ENCODE results near the gene ARCN1. TPM values are rescaled to one million over a fixed set of nuclear protein-coding genes. Genes with fewer than 3 reads are reported as not detected.

Gene ARCN1
- total RNA-seq: 100 to 1,000 TPM in 3 of 5 experiments, 10 to 100 TPM in 2; 71.2 to 134 (median 115) TPM
- polyA plus RNA-seq: 100 to 1,000 TPM; 139 to 170 TPM
- total RNA-seq: 128 reads per million, percentile 88 among the genes with 10 or more reads in this experiment

DNA sequence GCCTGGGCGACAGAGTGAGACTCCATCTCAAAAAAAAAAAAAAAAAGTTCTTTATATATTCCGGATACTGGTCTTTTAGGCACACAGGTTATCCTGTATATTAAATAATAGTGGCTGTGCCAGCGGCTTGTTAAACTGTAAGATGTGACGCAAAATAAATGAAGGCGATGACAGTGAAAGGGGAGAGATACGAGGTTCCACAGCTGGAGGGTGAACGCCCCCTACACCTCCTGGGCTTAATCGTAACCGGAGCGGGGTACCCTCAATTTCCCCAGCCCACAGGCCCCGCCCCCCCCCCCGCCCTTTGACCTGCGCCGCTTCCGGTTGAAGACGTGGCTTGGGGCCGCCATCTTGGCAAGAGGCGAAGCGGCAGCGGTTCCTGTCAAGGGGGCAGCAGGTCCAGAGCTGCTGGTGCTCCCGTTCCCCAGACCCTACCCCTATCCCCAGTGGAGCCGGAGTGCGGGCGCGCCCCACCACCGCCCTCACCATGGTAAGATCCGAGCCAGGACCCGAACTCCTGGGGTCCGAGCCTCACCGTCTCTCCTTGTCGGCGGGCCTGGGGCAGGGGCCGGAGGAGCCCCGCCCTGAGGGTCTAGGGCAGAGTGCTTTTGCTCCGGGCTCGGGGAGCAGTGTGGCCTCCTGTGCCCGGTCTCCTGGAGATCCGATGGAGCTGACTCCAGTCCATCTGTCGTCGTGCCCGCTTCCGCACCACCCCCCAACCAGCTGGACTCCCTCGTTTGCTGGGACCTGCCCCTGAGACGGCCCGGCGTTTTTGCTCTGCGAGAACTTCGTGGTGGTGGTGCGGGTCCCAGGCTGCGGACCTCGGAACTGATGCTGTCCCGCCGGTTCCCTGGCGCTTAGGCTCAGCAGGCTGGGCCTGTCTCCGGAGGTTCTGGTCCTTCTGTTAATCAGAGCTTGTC lies at the start of gene ARCN1:
Gene ARCN1, plus strand, starts transcription at position 349 of the 920 bp plus-strand sequence. Its CDS starts 139 bp downstream, at position 488.
- Histone ChIP-seq H3K27ac (ENCODE audit: low read depth, low read length) (peak within 1 kb of the TSS; percentile 100), H3K27me3 (ENCODE audit: control insufficient read depth in 2 of 2, insufficient read depth in 2 of 2, low read length in 2 of 2) (no peaks in the 10 kb centered on the region), H3K4me1 (ENCODE audit: control insufficient read depth in 2 of 2, insufficient read depth in 2 of 2, low read length in 2 of 2) (peaks cover 26 to 36% of the 10 kb centered on the region in 2 donors), H3K36me3 (ENCODE audit: control insufficient read depth in 2 of 3, insufficient read depth in 3 of 3, low read length in 3 of 3) (peaks cover 0 to 10% (median 0%) of the 10 kb centered on the region in 3 experiments), H3K9me3 (ENCODE audit: control insufficient read depth in 2 of 3, low read length in 3 of 3) (no peaks in the 10 kb centered on the region), H3K4me3 (ENCODE audit: low read length) (peak within 1 kb of the TSS; percentile 98)
- H3K27ac Mint-ChIP-seq: peak within 1 kb of the TSS; percentile 92 to 98 (median 98)
- H3K36me3 Mint-ChIP-seq: peaks cover 0 to 9% (median 2%) of the 10 kb centered on the region in 5 donors
- H3K4me3 Mint-ChIP-seq: peak within 1 kb of the TSS; percentile 83 to 99 (median 96)
- no peaks in the 10 kb centered on the region for H3K27me3 Mint-ChIP-seq
- DNase-seq (peak; percentile 58 to 82 (median 79)), ATAC-seq (peak; percentile 94)
- H3K9me3 Mint-ChIP-seq: peaks cover 0 to 2% (median 0%) of the 10 kb centered on the region in 11 donors
- intact Hi-C loops (cut with micrococcal nuclease): loop anchor here (1.0 to 5.0 kb wide), 12 partner anchors 36 to 585 kb away; partner anchors contain the start of genes ATP5MG (in 2 of the 2), CENATAC (in 2 of the 2), BCL9L (in 1 of the 2) and CD3D (in 1 of the 2)
- peaks cover 35 to 58% (median 50%) of the 10 kb centered on the region in 7 donors for H3K4me1 Mint-ChIP-seq
- POLR2A ChIA-PET: interaction anchor here (0.6 to 3.8 kb wide), 19 partner anchors 8 to 809 kb away, joined by 3 to 27 read pairs (median 3); partner anchors contain the start of genes CENATAC, KMT2A, RPS25 and TRAPPC4
- CTCF ChIA-PET: interaction anchor here (0.7 to 1.3 kb wide), 2 partner anchors 37 to 236 kb away, joined by 3 to 4 read pairs; no protein-coding TSS in a partner anchor

DNA sequence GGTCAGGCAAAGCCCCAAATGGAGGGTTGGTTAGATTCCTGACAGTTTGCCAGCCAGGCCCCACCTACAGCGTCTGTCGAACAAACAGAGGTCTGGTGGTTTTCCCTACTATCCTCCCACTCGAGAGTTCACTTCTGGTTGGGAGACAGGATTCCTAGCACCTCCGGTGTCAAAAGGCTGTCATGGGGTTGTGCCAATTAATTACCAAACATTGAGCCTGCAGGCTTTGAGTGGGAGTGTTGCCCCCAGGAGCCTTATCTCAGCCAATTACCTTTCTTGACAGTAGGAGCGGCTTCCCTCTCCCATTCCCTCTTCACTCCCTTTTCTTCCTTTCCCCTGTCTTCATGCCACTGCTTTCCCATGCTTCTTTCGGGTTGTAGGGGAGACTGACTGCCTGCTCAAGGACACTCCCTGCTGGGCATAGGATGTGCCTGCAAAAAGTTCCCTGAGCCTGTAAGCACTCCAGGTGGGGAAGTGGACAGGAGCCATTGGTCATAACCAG lies 49.6 kb upstream of the ARCN1 start:
- H3K27me3 ChIP-seq (ENCODE audit: control insufficient read depth in 2 of 2, insufficient read depth in 2 of 2, low read length in 2 of 2): no peaks in the 10 kb centered on the region
- Mint-ChIP-seq H3K4me3 (no peak overlapping the region), H3K27ac (peak overlapping the region in 6 of 9 donors; percentile 4 to 81 (median 34)), H3K27me3 (no peaks in the 10 kb centered on the region), H3K4me1 (peaks cover 11 to 27% (median 22%) of the 10 kb centered on the region in 7 donors), H3K36me3 (peaks cover 14 to 30% (median 24%) of the 10 kb centered on the region in 5 donors), H3K9me3 (peaks cover 0 to 2% (median 0%) of the 10 kb centered on the region in 11 donors)
- intact Hi-C loops (cut with micrococcal nuclease): no loop called here
- no peak overlapping the region for H3K4me3 ChIP-seq (ENCODE audit: low read length)
- CTCF ChIA-PET: interaction anchor here (0.6 kb wide), 1 partner anchor 120 kb away, joined by 3 read pairs; no protein-coding TSS in a partner anchor
- DNase-seq: no peak
- H3K4me1 ChIP-seq (ENCODE audit: control insufficient read depth in 2 of 2, insufficient read depth in 2 of 2, low read length in 2 of 2): no peaks in the 10 kb centered on the region
- POLR2A ChIA-PET: no interaction called here
- peaks cover 25 to 55% (median 41%) of the 10 kb centered on the region in 3 experiments for H3K36me3 ChIP-seq (ENCODE audit: control insufficient read depth in 2 of 3, insufficient read depth in 3 of 3, low read length in 3 of 3)
- no peaks in the 10 kb centered on the region for H3K9me3 ChIP-seq (ENCODE audit: control insufficient read depth in 2 of 3, low read length in 3 of 3)
- ATAC-seq: no peak
- no peak overlapping the region for H3K27ac ChIP-seq (ENCODE audit: low read depth, low read length)

DNA sequence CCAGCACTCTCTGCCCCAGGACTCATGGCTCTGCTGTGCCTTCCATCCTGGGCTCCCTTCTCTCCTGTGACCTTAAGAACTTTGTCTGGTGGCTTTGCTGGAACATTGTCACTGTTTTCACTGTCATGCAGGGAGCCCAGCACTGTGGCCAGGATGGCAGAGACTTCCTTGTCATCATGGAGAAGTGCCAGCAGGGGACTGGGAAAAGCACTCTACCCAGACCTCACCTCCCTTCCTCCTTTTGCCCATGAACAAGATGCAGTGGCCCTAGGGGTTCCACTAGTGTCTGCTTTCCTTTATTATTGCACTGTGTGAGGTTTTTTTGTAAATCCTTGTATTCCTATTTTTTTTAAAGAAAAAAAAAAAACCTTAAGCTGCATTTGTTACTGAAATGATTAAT lies 47.9 kb upstream of the ARCN1 start:
- Histone ChIP-seq H3K27ac (ENCODE audit: low read depth, low read length) (peak overlapping the region; percentile 1), H3K4me1 (ENCODE audit: control insufficient read depth in 2 of 2, insufficient read depth in 2 of 2, low read length in 2 of 2) (peaks cover 0 to 3% of the 10 kb centered on the region in 2 donors), H3K36me3 (ENCODE audit: control insufficient read depth in 2 of 3, insufficient read depth in 3 of 3, low read length in 3 of 3) (peaks cover 24 to 48% (median 35%) of the 10 kb centered on the region in 3 experiments), H3K4me3 (ENCODE audit: low read length) (no peak overlapping the region), H3K27me3 (ENCODE audit: control insufficient read depth in 2 of 2, insufficient read depth in 2 of 2, low read length in 2 of 2) (no peaks in the 10 kb centered on the region), H3K9me3 (ENCODE audit: control insufficient read depth in 2 of 3, low read length in 3 of 3) (no peaks in the 10 kb centered on the region)
- ChIA-PET CTCF (interaction anchor here (0.7 kb wide), 1 partner anchor 30 kb away, joined by 3 read pairs; no protein-coding TSS in a partner anchor), POLR2A (no interaction called here)
- peak overlapping the region; percentile 1 to 66 (median 47) for H3K27ac Mint-ChIP-seq
- DNase-seq: no peak
- intact Hi-C loops (cut with micrococcal nuclease): no loop called here
- H3K36me3 Mint-ChIP-seq: peaks cover 14 to 30% (median 21%) of the 10 kb centered on the region in 5 donors
- peaks cover 0 to 2% (median 0%) of the 10 kb centered on the region in 11 donors for H3K9me3 Mint-ChIP-seq
- H3K4me3 Mint-ChIP-seq: no peak overlapping the region
- no peaks in the 10 kb centered on the region for H3K27me3 Mint-ChIP-seq
- peaks cover 13 to 40% (median 34%) of the 10 kb centered on the region in 7 donors for H3K4me1 Mint-ChIP-seq
- no peak for ATAC-seq

DNA sequence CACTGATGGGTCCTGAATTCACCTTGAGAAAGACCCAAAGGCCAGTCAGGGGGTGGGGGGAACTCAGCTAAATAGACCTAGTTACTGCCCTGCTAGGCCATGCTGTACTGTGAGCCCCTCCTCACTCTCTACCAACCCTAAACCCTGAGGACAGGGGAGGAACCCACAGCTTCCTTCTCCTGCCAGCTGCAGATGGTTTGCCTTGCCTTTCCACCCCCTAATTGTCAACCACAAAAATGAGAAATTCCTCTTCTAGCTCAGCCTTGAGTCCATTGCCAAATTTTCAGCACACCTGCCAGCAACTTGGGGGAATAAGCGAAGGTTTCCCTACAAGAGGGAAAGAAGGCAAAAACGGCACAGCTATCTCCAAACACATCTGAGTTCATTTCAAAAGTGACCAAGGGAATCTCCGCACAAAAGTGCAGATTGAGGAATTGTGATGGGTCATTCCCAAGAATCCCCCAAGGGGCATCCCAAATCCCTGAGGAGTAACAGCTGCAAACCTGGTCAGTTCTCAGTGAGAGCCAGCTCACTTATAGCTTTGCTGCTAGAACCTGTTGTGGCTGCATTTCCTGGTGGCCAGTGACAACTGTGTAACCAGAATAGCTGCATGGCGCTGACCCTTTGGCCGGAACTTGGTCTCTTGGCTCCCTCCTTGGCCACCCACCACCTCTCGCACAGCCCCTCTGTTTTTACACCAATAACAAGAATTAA lies 47.3 kb upstream of the ARCN1 start:
- Mint-ChIP-seq H3K27ac (peak overlapping the region in 5 of 9 donors; percentile 47 to 70 (median 64)), H3K9me3 (peaks cover 0 to 4% (median 0%) of the 10 kb centered on the region in 11 donors), H3K4me3 (no peak overlapping the region), H3K27me3 (peaks cover 0 to 2% (median 0%) of the 10 kb centered on the region in 5 donors), H3K36me3 (peaks cover 9 to 24% (median 16%) of the 10 kb centered on the region in 5 donors), H3K4me1 (peaks cover 17 to 46% (median 40%) of the 10 kb centered on the region in 7 donors)
- peaks cover 24 to 42% (median 30%) of the 10 kb centered on the region in 3 experiments for H3K36me3 ChIP-seq (ENCODE audit: control insufficient read depth in 2 of 3, insufficient read depth in 3 of 3, low read length in 3 of 3)
- no peak for ATAC-seq
- H3K27me3 ChIP-seq (ENCODE audit: control insufficient read depth in 2 of 2, insufficient read depth in 2 of 2, low read length in 2 of 2): no peaks in the 10 kb centered on the region
- ChIA-PET CTCF (interaction anchor here (0.7 kb wide), 1 partner anchor 29 kb away, joined by 3 read pairs; no protein-coding TSS in a partner anchor), POLR2A (interaction anchor here (0.6 kb wide), 1 partner anchor 144 kb away, joined by 3 read pairs; no protein-coding TSS in a partner anchor)
- peaks cover 1 to 8% of the 10 kb centered on the region in 2 donors for H3K4me1 ChIP-seq (ENCODE audit: control insufficient read depth in 2 of 2, insufficient read depth in 2 of 2, low read length in 2 of 2)
- no peak for DNase-seq
- intact Hi-C loops (cut with micrococcal nuclease): no loop called here
- no peak overlapping the region for H3K4me3 ChIP-seq (ENCODE audit: low read length)
- H3K27ac ChIP-seq (ENCODE audit: low read depth, low read length): no peak overlapping the region
- H3K9me3 ChIP-seq (ENCODE audit: control insufficient read depth in 2 of 3, low read length in 3 of 3): no peaks in the 10 kb centered on the region

DNA sequence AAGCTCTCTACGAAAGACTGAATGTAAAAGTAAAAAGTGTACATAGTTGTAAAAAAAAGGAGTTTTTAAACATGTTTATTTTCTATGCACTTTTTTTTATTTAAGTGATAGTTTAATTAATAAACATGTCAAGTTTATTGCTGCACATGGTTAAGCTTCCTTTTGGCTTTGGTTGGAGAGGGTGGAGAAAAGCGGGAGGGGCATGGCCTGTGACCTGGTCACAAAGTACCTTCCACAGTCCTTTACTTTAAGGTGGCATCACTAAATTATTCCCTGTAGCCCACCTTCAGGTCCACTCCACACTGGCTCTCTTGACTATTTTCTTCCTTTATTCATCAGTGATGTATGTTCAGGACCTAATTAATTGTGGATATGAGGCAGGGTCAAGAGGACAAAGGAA lies 45.5 kb upstream of the ARCN1 start:
- Mint-ChIP-seq H3K4me3 (no peak overlapping the region), H3K4me1 (peaks cover 27 to 56% (median 45%) of the 10 kb centered on the region in 7 donors), H3K36me3 (peaks cover 3 to 13% (median 10%) of the 10 kb centered on the region in 5 donors), H3K27me3 (peaks cover 0 to 3% (median 0%) of the 10 kb centered on the region in 5 donors), H3K27ac (peak overlapping the region in 4 of 9 donors; percentile 21 to 79 (median 39)), H3K9me3 (peaks cover 0 to 6% (median 0%) of the 10 kb centered on the region in 11 donors)
- CTCF ChIA-PET: no interaction called here
- Histone ChIP-seq H3K4me3 (ENCODE audit: low read length) (no peak overlapping the region), H3K4me1 (ENCODE audit: control insufficient read depth in 2 of 2, insufficient read depth in 2 of 2, low read length in 2 of 2) (peaks cover 11 to 13% of the 10 kb centered on the region in 2 donors), H3K27me3 (ENCODE audit: control insufficient read depth in 2 of 2, insufficient read depth in 2 of 2, low read length in 2 of 2) (no peaks in the 10 kb centered on the region), H3K9me3 (ENCODE audit: control insufficient read depth in 2 of 3, low read length in 3 of 3) (no peaks in the 10 kb centered on the region), H3K27ac (ENCODE audit: low read depth, low read length) (no peak overlapping the region), H3K36me3 (ENCODE audit: control insufficient read depth in 2 of 3, insufficient read depth in 3 of 3, low read length in 3 of 3) (peaks cover 10 to 27% (median 14%) of the 10 kb centered on the region in 3 experiments)
- no peak for DNase-seq
- ATAC-seq: no peak
- POLR2A ChIA-PET: interaction anchor here (0.6 to 1.5 kb wide), 4 partner anchors 21 to 53 kb away, joined by 3 read pairs; partner anchors contain the start of gene ARCN1
- intact Hi-C loops (cut with micrococcal nuclease): no loop called here

Data from naive thymus-derived CD4-positive, alpha-beta T cell (primary cell).